Activated T-cell treated with anti-CD3 and anti-CD28 coated beads, Interleukin-2, amount 50 U/mL, for 72 hours (primary cell): ENCODE data around the gene PLA2G6. TPM values are rescaled to one million over a fixed set of nuclear protein-coding genes. Genes with fewer than 3 reads are reported as not detected.

Source experiments
- ATAC-seq, 2 donors: fragments of 150-1000 bp; cut with Tn5 transposase; replicated peaks in 1 of 2; 2 replicates each; pipeline ENCODE4 v1.10.0; 2021; ENCODE audit warnings: moderate library complexity in 2 of 2, mild to moderate bottlenecking in 1 of 2
- DNase-seq, 2 donors: peaks; one replicate each; pipeline ENCODE4 v3.0.0; 2021 to 2022; ENCODE audit warnings: mixed read lengths in 1 of 2
- H3K27ac Mint-ChIP-seq: one replicate; pipeline ENCODE4 v1.8.0; 2022; ENCODE audit warnings: mild to moderate bottlenecking, moderate library complexity, mixed read lengths
- H3K27me3 Mint-ChIP-seq: one replicate; pipeline ENCODE4 v1.8.0; 2022; ENCODE audit warnings: low read depth, mixed read lengths
- H3K36me3 Mint-ChIP-seq, 2 donors: one replicate each; pipeline ENCODE4 v1.8.0; 2022; ENCODE audit warnings: mixed read lengths in 2 of 2, mild to moderate bottlenecking in 1 of 2; ENCODE audit not compliant: insufficient read depth in 2 of 2
- H3K4me1 Mint-ChIP-seq: one replicate; pipeline ENCODE4 v1.8.0; 2022; ENCODE audit warnings: low read depth, mixed read lengths
- H3K4me3 Mint-ChIP-seq, 2 donors: one replicate each; pipeline ENCODE4 v1.8.0; 2022; ENCODE audit warnings: mild to moderate bottlenecking in 2 of 2, mixed read lengths in 2 of 2, moderate library complexity in 2 of 2
- H3K9me3 Mint-ChIP-seq, 2 donors: one replicate each; pipeline ENCODE4 v1.8.0; 2022; ENCODE audit warnings: mixed read lengths in 2 of 2
- total RNA-seq, 2 donors: library from RNA; stranded (reverse); gene quantifications; one replicate each; pipeline ENCODE4 v1.2.3, GENCODE V29; 2022

The PLA2G6 gene, protein sequence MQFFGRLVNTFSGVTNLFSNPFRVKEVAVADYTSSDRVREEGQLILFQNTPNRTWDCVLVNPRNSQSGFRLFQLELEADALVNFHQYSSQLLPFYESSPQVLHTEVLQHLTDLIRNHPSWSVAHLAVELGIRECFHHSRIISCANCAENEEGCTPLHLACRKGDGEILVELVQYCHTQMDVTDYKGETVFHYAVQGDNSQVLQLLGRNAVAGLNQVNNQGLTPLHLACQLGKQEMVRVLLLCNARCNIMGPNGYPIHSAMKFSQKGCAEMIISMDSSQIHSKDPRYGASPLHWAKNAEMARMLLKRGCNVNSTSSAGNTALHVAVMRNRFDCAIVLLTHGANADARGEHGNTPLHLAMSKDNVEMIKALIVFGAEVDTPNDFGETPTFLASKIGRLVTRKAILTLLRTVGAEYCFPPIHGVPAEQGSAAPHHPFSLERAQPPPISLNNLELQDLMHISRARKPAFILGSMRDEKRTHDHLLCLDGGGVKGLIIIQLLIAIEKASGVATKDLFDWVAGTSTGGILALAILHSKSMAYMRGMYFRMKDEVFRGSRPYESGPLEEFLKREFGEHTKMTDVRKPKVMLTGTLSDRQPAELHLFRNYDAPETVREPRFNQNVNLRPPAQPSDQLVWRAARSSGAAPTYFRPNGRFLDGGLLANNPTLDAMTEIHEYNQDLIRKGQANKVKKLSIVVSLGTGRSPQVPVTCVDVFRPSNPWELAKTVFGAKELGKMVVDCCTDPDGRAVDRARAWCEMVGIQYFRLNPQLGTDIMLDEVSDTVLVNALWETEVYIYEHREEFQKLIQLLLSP
- total RNA-seq = 100 to 1,000 TPM in 1 of 2 donors, 10 to 100 TPM in 1; 87.5 to 102 TPM

DNA sequence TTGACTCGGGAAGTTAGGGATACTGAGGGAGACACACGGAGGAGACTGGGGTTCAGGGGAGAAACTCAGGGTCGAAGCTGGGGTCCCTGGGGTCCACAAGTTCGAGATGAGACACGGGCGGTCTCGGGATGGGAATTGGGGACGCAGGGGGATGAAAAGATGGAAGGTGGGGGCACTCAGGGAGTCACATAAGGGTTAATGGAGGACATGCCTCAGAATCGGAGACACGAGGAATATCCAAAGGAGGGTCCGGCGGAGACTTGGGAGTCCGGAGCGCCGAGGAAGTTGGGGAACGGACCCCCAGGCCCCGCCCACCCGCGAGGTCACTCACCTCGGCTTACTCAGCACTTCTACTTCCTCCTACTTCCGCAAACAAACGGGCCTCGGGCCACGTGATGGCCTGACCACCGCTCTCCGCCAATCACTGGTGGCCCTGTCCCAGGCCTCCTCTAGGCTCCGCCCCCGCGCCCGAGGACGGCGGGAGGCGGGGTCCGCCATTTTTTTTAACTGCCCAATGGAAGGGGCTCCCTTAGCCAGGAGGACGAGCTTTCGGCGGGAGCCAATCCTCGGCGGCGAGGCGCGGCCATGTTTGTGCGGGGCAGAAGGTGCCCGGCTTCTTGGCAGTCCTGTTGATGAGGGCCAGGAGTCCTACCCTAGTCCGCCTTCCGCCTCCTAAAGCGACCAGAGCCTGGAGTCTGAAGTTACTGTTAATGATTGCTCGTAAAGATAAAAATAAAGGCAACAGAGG, at the start of gene PLA2G6:
Gene PLA2G6, minus strand, starts transcription at position 378 of the 748 bp plus-strand sequence. CDS start 12,404 bp downstream, outside the sequence.
- peaks cover 51% of the 10 kb centered on the region for H3K4me1 Mint-ChIP-seq
- ATAC-seq = peak; percentile 89

DNA sequence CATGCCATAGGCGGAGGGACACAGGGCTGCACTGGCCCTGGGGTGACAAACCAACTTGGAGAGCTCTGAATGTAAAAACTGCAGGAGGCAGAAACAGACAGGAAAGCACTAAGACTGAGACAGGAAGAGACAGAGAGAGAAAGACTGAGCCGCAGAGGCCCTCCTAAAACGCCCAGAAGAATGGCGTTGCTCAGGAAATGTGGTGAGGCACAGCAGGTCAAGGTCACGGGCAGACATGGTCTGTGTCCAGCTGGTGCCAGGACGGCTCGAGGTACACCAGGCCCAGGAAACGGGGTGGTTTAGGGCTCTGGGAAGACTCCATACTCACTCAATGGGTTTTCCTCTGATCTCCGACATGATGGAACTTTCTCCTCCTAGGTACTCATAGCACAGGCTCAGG, 49.3 kb upstream of the PLA2G6 start:
- no peak for DNase-seq
- no peak for ATAC-seq
- Mint-ChIP-seq H3K36me3 (peaks cover 0 to 3% of the 10 kb centered on the region in 2 donors), H3K4me3 (no peak overlapping the region), H3K4me1 (no peaks in the 10 kb centered on the region), H3K27me3 (no peaks in the 10 kb centered on the region), H3K27ac (no peak overlapping the region), H3K9me3 (no peaks in the 10 kb centered on the region)

More for the DNA sequence above, at the start of gene PLA2G6:
- peak; percentile 99 to 100 for DNase-seq
- Mint-ChIP-seq H3K27me3 (no peaks in the 10 kb centered on the region), H3K27ac (peak within 1 kb of the TSS; percentile 97), H3K36me3 (peaks cover 3 to 4% of the 10 kb centered on the region in 2 donors), H3K4me3 (peak within 1 kb of the TSS; percentile 95 to 98), H3K9me3 (no peaks in the 10 kb centered on the region)

DNA sequence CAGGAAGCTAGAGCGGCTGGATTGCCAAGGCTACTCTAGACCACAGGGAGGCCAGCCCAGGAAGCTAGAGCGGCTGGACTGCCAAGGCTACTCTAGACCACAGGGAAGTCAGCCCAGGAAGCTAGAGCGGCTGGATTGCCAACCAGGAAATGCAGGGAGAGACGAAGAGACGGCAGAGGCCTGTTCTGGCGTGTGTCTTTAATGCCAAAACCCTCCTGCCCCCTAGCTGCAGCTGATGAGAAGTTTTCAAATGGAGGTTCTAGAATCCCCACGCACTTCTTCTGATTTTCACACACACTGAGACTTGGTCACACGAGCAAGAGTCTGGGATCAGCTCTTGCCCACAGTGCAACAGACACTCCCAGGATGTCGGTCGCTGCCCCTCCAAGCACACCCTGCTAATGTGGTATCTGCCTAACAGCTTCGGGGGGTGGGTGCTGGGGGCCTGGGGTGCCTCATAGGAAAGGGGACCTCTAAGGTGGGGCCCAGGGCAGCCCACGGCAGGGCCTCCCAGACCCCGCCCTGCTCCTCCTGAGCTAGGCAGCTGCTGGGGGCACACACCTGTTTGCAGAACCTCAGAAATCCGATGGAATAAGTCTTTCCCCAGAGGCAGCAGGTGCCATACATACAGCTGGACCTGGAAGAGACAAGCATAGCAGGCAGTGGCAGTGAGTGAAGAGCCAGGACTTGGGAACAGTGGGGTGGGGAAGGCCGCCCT, 48.6 kb upstream of the PLA2G6 start:
- no peaks in the 10 kb centered on the region for H3K27me3 Mint-ChIP-seq
- H3K36me3 Mint-ChIP-seq = peaks cover 0 to 3% of the 10 kb centered on the region in 2 donors
- peak in 1 of 2 donors; percentile 48 for ATAC-seq
- DNase-seq = peak; percentile 39 to 47
- no peaks in the 10 kb centered on the region for H3K4me1 Mint-ChIP-seq
- no peaks in the 10 kb centered on the region for H3K9me3 Mint-ChIP-seq
- no peak overlapping the region for H3K27ac Mint-ChIP-seq
- H3K4me3 Mint-ChIP-seq = no peak overlapping the region

DNA sequence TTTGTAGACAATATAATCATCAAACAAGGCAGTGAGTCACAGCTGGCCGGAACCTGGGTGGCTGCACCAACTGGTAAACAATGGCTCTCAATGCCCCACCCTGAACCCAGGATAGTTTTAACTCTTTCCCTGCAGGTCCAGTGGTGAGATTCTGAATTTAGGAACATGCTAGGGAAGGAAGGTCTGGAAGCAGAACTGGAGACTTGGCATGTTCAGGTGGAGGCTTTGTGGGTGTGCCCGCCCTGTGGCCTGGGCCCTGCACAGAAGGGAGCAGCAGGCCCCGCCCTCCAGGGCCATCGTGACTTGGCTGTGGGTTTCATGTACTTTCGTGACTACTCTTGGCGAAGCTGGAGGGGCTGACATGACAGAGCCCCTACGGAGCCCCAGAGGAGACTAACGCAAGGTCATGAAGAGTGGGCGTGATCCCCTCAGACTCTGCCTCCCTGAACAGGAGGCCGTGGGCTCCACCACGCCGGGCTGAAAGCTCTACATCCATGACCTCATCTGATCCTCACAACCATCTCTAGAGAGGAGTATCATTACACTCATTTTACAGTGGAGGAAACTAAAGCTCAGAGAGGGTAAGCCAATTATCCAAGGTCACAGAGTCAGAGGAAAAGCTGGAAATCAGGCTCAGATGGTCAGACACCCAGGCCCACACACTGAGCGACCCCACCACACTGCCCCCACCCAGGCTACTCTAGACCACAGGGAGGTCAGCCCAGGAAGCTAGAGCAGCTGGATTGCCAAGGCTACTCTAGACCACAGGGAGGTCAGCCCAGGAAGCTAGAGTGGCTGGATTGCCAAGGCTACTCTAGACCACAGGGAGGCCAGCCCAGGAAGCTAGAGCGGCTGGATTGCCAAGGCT, 47.5 kb upstream of the PLA2G6 start:
- ATAC-seq = peak in 1 of 2 donors; percentile 36

DNA sequence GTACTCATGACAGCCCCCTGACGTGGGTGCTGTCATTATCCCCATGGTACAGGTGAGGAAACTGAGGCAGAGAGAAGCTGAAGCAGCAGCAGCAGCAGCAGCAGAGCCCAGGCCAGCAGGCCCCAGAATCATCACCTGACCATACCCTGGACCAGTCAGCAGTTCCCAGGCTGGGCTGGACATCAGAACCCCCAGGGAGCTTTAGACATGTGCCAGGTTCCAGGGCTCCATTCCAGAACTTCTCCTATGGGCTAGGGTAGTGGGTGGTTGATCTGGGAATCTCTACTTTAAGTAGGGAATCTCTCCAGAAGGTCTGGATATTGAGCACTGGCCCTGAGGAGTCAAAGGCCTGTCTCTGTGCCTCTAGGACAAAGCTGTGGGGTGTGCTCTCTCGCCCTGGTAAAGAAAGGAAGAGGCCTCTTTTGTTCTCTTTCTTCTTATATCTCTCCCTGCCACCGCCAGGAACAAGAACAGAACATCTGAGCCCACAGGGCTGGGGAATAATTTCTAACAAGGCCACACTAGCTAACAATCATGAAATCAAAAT, 46.8 kb upstream of the PLA2G6 start:
- peak overlapping the region; percentile 35 for H3K27ac Mint-ChIP-seq
- H3K4me3 Mint-ChIP-seq = no peak overlapping the region
- DNase-seq (no peak), ATAC-seq (no peak)
- H3K27me3 Mint-ChIP-seq = no peaks in the 10 kb centered on the region
- peaks cover 0 to 3% of the 10 kb centered on the region in 2 donors for H3K36me3 Mint-ChIP-seq
- H3K4me1 Mint-ChIP-seq = no peaks in the 10 kb centered on the region
- H3K9me3 Mint-ChIP-seq = no peaks in the 10 kb centered on the region

More for the DNA sequence above, 47.5 kb upstream of the PLA2G6 start:
- H3K9me3 Mint-ChIP-seq = no peaks in the 10 kb centered on the region
- no peak overlapping the region for H3K4me3 Mint-ChIP-seq
- no peaks in the 10 kb centered on the region for H3K4me1 Mint-ChIP-seq
- no peaks in the 10 kb centered on the region for H3K27me3 Mint-ChIP-seq
- no peak for DNase-seq
- peak overlapping the region; percentile 35 for H3K27ac Mint-ChIP-seq
- H3K36me3 Mint-ChIP-seq = peaks cover 0 to 3% of the 10 kb centered on the region in 2 donors

DNA sequence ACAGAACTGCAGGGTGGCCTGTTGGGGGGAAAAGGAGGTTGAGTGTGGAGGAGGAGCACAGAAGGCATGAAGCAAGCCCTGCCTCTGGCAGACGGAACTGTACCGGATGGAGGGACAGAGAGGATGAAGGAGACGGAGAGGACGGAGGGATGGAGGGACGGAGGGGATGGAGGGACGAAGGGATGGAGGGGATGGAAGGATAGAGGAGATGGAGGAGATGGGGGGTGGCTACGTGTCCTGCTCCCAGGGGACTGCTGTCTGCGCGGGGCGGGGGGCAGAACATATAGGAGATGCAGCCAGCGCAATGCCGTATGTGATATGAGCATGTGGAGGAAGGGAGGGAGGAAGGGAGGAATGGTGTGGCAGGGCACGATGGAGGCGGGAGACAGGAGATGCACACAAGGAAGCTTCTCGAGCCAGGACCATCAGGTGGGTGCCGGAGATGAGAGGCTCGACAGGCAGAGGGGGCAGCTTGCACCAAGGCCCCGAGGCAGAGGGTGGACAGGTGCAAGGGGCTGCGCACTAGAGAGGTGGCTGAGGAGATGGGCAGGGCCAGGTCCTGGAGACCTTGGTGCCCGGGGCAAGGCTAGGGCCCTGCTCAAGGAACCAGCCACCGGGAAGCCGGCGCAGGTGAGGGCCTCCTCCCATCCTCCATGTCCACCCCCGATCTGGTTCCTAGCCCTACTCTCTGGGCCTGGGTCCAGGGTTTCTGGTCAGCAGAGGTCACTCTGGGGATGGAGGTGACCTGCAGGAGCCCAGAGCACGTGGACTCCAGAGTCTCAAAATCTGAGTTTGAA, 45.4 kb upstream of the PLA2G6 start:
- DNase-seq (no peak), ATAC-seq (no peak)
- Mint-ChIP-seq H3K4me3 (no peak overlapping the region), H3K4me1 (no peaks in the 10 kb centered on the region), H3K36me3 (peaks cover 0 to 3% of the 10 kb centered on the region in 2 donors), H3K9me3 (no peaks in the 10 kb centered on the region), H3K27ac (no peak overlapping the region), H3K27me3 (no peaks in the 10 kb centered on the region)

DNA sequence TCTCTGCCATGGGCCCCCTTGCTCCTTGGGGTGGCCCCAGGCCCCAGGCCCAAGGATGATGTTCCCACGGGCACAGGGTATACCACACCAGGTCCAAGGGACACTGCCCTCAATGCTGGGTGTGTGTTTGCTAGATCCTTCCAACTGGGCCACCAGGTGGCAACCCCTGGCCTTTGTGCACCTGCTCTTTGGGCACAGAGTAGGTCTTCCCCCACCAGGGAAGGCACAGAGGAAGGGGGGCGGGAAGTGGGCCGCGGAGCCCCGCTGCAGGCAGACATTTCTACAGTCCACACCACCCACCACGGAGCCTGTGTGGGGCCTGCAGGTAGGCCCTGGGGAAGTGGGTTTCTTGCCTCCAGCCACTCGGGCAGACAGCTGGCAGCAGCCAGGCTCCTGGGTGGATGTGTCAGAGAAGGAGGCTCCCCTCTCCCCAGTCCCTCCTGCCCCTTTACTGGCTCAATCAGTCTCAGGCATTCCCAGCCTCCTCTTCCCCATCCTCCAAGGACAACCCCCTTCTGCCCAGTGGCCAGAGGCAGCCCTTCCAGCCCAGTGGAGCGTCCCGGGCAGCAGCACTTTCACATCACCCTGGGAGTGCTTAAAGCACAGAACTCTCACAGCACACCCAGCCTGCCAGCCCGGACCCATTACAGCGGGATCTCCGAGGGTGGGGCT, 41.8 kb upstream of the PLA2G6 start:
- no peak overlapping the region for H3K27ac Mint-ChIP-seq
- H3K27me3 Mint-ChIP-seq = no peaks in the 10 kb centered on the region
- H3K9me3 Mint-ChIP-seq = no peaks in the 10 kb centered on the region
- H3K36me3 Mint-ChIP-seq = no peaks in the 10 kb centered on the region
- no peak for ATAC-seq
- H3K4me1 Mint-ChIP-seq = peaks cover 18% of the 10 kb centered on the region
- H3K4me3 Mint-ChIP-seq = no peak overlapping the region
- DNase-seq = no peak

DNA sequence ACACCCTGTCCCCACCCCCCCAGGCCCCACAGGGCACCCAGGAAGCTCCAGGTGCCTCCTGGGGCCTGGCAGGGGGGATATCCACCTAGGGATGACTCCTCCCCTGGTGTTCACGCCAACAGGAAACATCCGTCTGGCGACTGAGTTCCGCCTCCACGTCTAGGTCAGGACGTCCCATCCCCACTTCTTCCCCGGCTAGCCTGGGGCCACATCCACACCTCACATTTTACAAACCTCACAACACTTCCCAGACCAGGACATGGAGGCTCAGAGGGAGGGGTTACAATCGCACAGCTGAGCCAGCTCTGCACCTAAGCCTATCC, 41.1 kb upstream of the PLA2G6 start:
- Mint-ChIP-seq H3K4me1 (peaks cover 23% of the 10 kb centered on the region), H3K27ac (no peak overlapping the region), H3K36me3 (no peaks in the 10 kb centered on the region), H3K27me3 (no peaks in the 10 kb centered on the region), H3K4me3 (no peak overlapping the region), H3K9me3 (no peaks in the 10 kb centered on the region)
- ATAC-seq (no peak), DNase-seq (no peak)

DNA sequence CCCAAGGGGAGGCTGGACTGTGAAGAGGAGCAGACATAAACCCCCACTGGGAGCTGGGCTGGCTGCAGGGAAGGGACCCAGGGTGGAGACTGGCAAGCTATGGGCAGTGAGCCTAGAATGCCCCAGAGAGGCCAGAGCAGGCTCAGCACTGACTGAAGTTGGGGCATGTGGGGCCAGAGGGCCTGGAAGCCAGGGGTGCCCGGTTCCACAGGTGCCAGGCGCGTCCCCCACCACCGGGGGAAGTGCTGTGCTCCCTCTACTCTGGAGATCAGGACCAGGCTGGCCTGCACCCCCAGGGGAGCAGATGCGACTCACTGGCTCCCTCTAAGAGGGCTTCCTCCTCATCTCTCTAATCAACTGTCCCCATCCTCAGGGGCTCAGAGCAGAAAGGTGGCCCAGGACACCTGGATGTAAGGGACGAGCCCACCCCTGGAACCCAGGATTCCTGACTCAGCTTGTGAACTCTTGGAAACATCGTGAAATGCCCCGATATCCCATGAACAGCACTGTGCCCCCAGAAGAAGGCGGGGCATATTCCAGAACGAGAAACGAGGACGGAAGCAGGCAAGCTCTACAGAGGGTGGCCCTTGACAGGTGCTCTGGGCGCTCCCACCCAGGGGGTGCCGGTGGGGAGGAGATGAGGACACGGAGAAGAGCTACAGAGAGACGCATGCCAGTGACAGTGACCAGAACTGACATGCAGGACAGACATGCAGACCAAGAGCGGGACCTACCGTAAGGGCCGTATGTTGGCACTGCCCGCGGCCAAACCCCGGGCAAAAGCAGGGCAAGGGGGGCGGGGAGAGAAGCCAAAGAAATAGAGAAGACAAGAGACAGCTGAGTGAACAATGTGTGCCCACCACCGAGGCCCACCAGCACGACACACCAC, 40.5 kb upstream of the PLA2G6 start:
- Mint-ChIP-seq H3K9me3 (no peaks in the 10 kb centered on the region), H3K4me3 (no peak overlapping the region), H3K4me1 (peaks cover 23% of the 10 kb centered on the region), H3K27me3 (no peaks in the 10 kb centered on the region), H3K27ac (no peak overlapping the region), H3K36me3 (no peaks in the 10 kb centered on the region)
- ATAC-seq (no peak), DNase-seq (no peak)

DNA sequence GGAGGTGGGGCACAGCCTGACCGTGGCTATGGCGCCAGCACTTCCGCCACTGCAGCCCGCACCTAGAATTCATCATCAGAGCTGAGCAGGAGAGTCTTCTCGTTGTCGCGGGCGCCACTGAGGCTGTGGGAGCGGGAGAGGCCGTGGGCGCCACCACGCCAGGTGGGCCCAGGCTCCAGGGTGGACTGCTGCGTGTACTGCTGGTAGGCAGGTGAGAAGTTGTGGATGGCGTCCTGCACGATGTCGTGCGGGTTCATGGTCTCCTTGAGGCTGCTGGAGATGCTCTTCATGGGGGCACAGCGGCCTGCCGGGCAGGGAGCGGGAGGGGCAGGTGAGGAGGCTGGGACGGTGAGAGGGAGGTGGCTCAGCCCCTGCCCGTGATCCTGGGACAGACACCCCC, 39.8 kb upstream of the PLA2G6 start:
- Mint-ChIP-seq H3K27ac (no peak overlapping the region), H3K36me3 (no peaks in the 10 kb centered on the region), H3K4me1 (peaks cover 23% of the 10 kb centered on the region), H3K4me3 (no peak overlapping the region), H3K27me3 (no peaks in the 10 kb centered on the region), H3K9me3 (no peaks in the 10 kb centered on the region)
- ATAC-seq (no peak), DNase-seq (no peak)
